Fibroblast of lung (primary cell): Measurements from ENCODE around the gene CENPX. TPM values are rescaled to one million over a fixed set of nuclear protein-coding genes. Genes with fewer than 3 reads are reported as not detected.

Source experiments
- DNase-seq, 2 donors: peaks; one replicate each; pipeline versions ENCODE4 v3.0.0 to v3.0.0-alpha.2; 2010; ENCODE audit warnings: low read depth in 2 of 2
- H2AFZ ChIP-seq: 2 replicates; pipeline ENCODE4 v1.5.1; 2012; ENCODE audit warnings: low read length, control low read depth, inconsistent platforms
- H3K27ac ChIP-seq: 2 replicates; pipeline ENCODE4 v1.5.1; 2011; ENCODE audit warnings: low read length, control low read depth; ENCODE audit not compliant: insufficient read depth
- H3K27me3 ChIP-seq: 2 replicates; pipeline ENCODE4 v1.5.1; 2011; ENCODE audit warnings: mild to moderate bottlenecking, low read length; ENCODE audit not compliant: control insufficient read depth, insufficient read depth
- H3K36me3 ChIP-seq: 2 replicates; pipeline ENCODE4 v1.5.1; 2011; ENCODE audit warnings: low read length; ENCODE audit not compliant: control insufficient read depth, insufficient read depth
- H3K4me1 ChIP-seq: 2 replicates; pipeline ENCODE4 v1.5.1; 2011; ENCODE audit warnings: low read length; ENCODE audit not compliant: control insufficient read depth, insufficient read depth; ENCODE audit errors: extremely low read depth
- H3K4me2 ChIP-seq: 2 replicates; pipeline ENCODE4 v1.5.1; 2011; ENCODE audit warnings: low read length, control low read depth; ENCODE audit not compliant: insufficient read depth; ENCODE audit errors: extremely low read depth
- H3K4me3 ChIP-seq, 4 experiments: fragments of 200-600 bp in 1 of 4; sonication (generic) in 1 of 4; replicated peaks in 1 of 4; 2 replicates each; pipeline ENCODE4 v1.5.1; 2011 to 2016; ENCODE audit warnings: low read length in 4 of 4, low read depth in 3 of 4, mild to moderate bottlenecking in 3 of 4, control low read depth in 2 of 4, inconsistent platforms in 1 of 4, mixed read lengths in 1 of 4; ENCODE audit not compliant: insufficient read depth in 1 of 4; ENCODE audit errors: control extremely low read depth in 1 of 4
- H3K79me2 ChIP-seq: 2 replicates; pipeline ENCODE4 v1.5.1; 2012; ENCODE audit warnings: mild to moderate bottlenecking, low read length, inconsistent platforms; ENCODE audit not compliant: control insufficient read depth, insufficient read depth
- H3K9ac ChIP-seq: 2 replicates; pipeline ENCODE4 v1.5.1; 2011; ENCODE audit warnings: mild to moderate bottlenecking, low read length, control low read depth; ENCODE audit not compliant: insufficient read depth
- H3K9me3 ChIP-seq: 2 replicates; pipeline ENCODE4 v1.5.1; 2012; ENCODE audit warnings: low read depth, low read length; ENCODE audit not compliant: control insufficient read depth, insufficient read depth
- H4K20me1 ChIP-seq: 2 replicates; pipeline ENCODE4 v1.5.1; 2011; ENCODE audit warnings: low read length; ENCODE audit not compliant: control insufficient read depth, insufficient read depth; ENCODE audit errors: extremely low read depth
- CTCF ChIP-seq, 2 donors: IDR thresholded peaks in 1 of 2; conservative IDR thresholded peaks in 1 of 2; 1 replicate in 1 of 2; 2 replicates in 1 of 2; pipeline ENCODE4 v1.5.1; 2011 to 2012; ENCODE audit warnings: low read length in 2 of 2, control low read depth in 1 of 2, inconsistent platforms in 1 of 2, low read depth in 1 of 2, mild to moderate bottlenecking in 1 of 2
- EZH2 ChIP-seq: IDR thresholded peaks from 2 replicates; pipeline ENCODE4 v1.5.1; 2012; ENCODE audit warnings: low read length, control low read depth, mild to moderate bottlenecking; ENCODE audit errors: missing control alignments
- polyA plus RNA-seq, 2 donors: library from polyadenylated mRNA; depleted of rRNA in 1 of 2; stranded (reverse) in 1 of 2; unstranded in 1 of 2; fragments of >200 nt; gene quantifications; 2 replicates each; pipeline ENCODE4 v1.2.1, GENCODE V29; 2011 to 2012; ENCODE audit warnings: missing spikeins in 1 of 2
- total RNA-seq: library from RNA; depleted of rRNA; stranded (reverse); fragments of >200 nt; gene quantifications from 2 replicates; pipeline ENCODE4 v1.2.1, GENCODE V29; 2014

Gene CENPX
- total and polyA plus RNA-seq, 2 donors (not counting 1 experiment from before 2014, with no cell fraction given) = 29.2 to 30.4 TPM

- TF ChIP-seq CTCF (conservative IDR thresholded peaks at IDR 0.05 in 1 of 2, IDR thresholded peaks at IDR 0.05 in 1 of 2; ENCODE audit: low read depth in 1 of 2, low read length in 2 of 2) = no peak
- H3K27me3 ChIP-seq = no peaks in the 10 kb centered on the region
- peaks cover 21% of the 10 kb centered on the region for H3K79me2 ChIP-seq
- H3K4me1 ChIP-seq = peaks cover 7% of the 10 kb centered on the region
- DNase-seq = no peak
- no peak overlapping the region for H3K4me2 ChIP-seq
- no peak overlapping the region for H3K9ac ChIP-seq
- no peak overlapping the region for H3K27ac ChIP-seq
- no peak overlapping the region for H2AFZ ChIP-seq
- peak overlapping the region in 1 of 4 experiments; percentile 80 for H3K4me3 ChIP-seq
- no peaks in the 10 kb centered on the region for H4K20me1 ChIP-seq
- H3K9me3 ChIP-seq = no peaks in the 10 kb centered on the region
- peaks cover 47% of the 10 kb centered on the region for H3K36me3 ChIP-seq
Observed at GRCh38 chr17:82053556-82054263, 31.0 kb upstream of the CENPX start.

GRCh38 chr17:82053130-82053529, 30.5 kb upstream of the CENPX start:
- Histone ChIP-seq H3K4me2 (peak overlapping the region; percentile 92), H3K27ac (no peak overlapping the region), H3K79me2 (peaks cover 21% of the 10 kb centered on the region), H3K9me3 (no peaks in the 10 kb centered on the region), H3K27me3 (no peaks in the 10 kb centered on the region), H3K9ac (no peak overlapping the region), H3K4me1 (peaks cover 7% of the 10 kb centered on the region), H2AFZ (no peak overlapping the region), H4K20me1 (no peaks in the 10 kb centered on the region), H3K36me3 (peaks cover 47% of the 10 kb centered on the region), H3K4me3 (peak overlapping the region; percentile 72 to 88 (median 82))
- no peak for DNase-seq
- no peak for TF ChIP-seq CTCF (conservative IDR thresholded peaks at IDR 0.05 in 1 of 2, IDR thresholded peaks at IDR 0.05 in 1 of 2; ENCODE audit: low read depth in 1 of 2, low read length in 2 of 2)
- TF ChIP-seq EZH2 = no peak

- no peaks in the 10 kb centered on the region for H4K20me1 ChIP-seq
- H3K27me3 ChIP-seq = no peaks in the 10 kb centered on the region
- peaks cover 21% of the 10 kb centered on the region for H3K79me2 ChIP-seq
- peak overlapping the region; percentile 92 for H3K4me2 ChIP-seq
- TF ChIP-seq EZH2 (no peak), CTCF (conservative IDR thresholded peaks at IDR 0.05 in 1 of 2, IDR thresholded peaks at IDR 0.05 in 1 of 2; ENCODE audit: low read depth in 1 of 2, low read length in 2 of 2) (no peak)
- H3K4me1 ChIP-seq = peaks cover 7% of the 10 kb centered on the region
- no peak for DNase-seq
- peak overlapping the region; percentile 80 for H3K9ac ChIP-seq
- H3K4me3 ChIP-seq = peak overlapping the region; percentile 72 to 88 (median 82)
- H2AFZ ChIP-seq = no peak overlapping the region
- H3K9me3 ChIP-seq = no peaks in the 10 kb centered on the region
- peaks cover 48% of the 10 kb centered on the region for H3K36me3 ChIP-seq
- peak overlapping the region; percentile 47 for H3K27ac ChIP-seq
Observed at GRCh38 chr17:82052638-82053059, 30.0 kb upstream of the CENPX start.
